ENCODE measurements around the gene ARHGAP26. TPM values are rescaled to one million over a fixed set of nuclear protein-coding genes. Genes with fewer than 3 reads are reported as not detected.

ARHGAP26 gene
- total and polyA plus RNA-seq, 5 donors: 13.2 to 56.9 (median 47.0) TPM

- intact Hi-C loops (cut with DNase I): no loop called here
- Histone ChIP-seq H3K4me1 (ENCODE audit: control insufficient read depth, insufficient read depth, low read length) (peaks cover 2% of the 10 kb centered on the region), H3K9me3 (ENCODE audit: control insufficient read depth, low read length) (no peaks in the 10 kb centered on the region), H3K4me3 (ENCODE audit: low read length) (no peak overlapping the region), H3K27me3 (ENCODE audit: control insufficient read depth, insufficient read depth) (no peaks in the 10 kb centered on the region), H3K27ac (ENCODE audit: low read length) (no peak overlapping the region)
- DNase-seq: no peak
- 67% methylated on average over 3 of the region's 3 CpGs for WGBS
- ATAC-seq: no peak
These were observed 461.2 kb downstream of the ARHGAP26 start for GRCh38 chr5:143231416-143231815.

GRCh38 chr5:143231973-143232812 lies 462.0 kb downstream of the ARHGAP26 start:
- DNase-seq (no peak), ATAC-seq (no peak)
- H3K4me1 ChIP-seq (ENCODE audit: control insufficient read depth, insufficient read depth, low read length): peaks cover 2% of the 10 kb centered on the region
- no peaks in the 10 kb centered on the region for H3K27me3 ChIP-seq (ENCODE audit: control insufficient read depth, insufficient read depth)
- no peak overlapping the region for H3K27ac ChIP-seq (ENCODE audit: low read length)
- H3K4me3 ChIP-seq (ENCODE audit: low read length): no peak overlapping the region
- intact Hi-C loops (cut with DNase I): no loop called here
- H3K9me3 ChIP-seq (ENCODE audit: control insufficient read depth, low read length): no peaks in the 10 kb centered on the region
- 98% methylated on average over 7 of the region's 7 CpGs for WGBS

GRCh38 chr5:143233031-143233430 lies 462.9 kb downstream of the ARHGAP26 start:
- Histone ChIP-seq H3K9me3 (ENCODE audit: control insufficient read depth, low read length) (no peaks in the 10 kb centered on the region), H3K27me3 (ENCODE audit: control insufficient read depth, insufficient read depth) (no peaks in the 10 kb centered on the region), H3K27ac (ENCODE audit: low read length) (no peak overlapping the region), H3K4me3 (ENCODE audit: low read length) (no peak overlapping the region), H3K4me1 (ENCODE audit: control insufficient read depth, insufficient read depth, low read length) (peaks cover 2% of the 10 kb centered on the region)
- 56% methylated on average over 2 of the region's 2 CpGs for whole genome bisulfite sequencing
- DNase-seq (peak in 1 of 3 donors; percentile 23), ATAC-seq (no peak)
- intact Hi-C loops (cut with DNase I): no loop called here

DNA sequence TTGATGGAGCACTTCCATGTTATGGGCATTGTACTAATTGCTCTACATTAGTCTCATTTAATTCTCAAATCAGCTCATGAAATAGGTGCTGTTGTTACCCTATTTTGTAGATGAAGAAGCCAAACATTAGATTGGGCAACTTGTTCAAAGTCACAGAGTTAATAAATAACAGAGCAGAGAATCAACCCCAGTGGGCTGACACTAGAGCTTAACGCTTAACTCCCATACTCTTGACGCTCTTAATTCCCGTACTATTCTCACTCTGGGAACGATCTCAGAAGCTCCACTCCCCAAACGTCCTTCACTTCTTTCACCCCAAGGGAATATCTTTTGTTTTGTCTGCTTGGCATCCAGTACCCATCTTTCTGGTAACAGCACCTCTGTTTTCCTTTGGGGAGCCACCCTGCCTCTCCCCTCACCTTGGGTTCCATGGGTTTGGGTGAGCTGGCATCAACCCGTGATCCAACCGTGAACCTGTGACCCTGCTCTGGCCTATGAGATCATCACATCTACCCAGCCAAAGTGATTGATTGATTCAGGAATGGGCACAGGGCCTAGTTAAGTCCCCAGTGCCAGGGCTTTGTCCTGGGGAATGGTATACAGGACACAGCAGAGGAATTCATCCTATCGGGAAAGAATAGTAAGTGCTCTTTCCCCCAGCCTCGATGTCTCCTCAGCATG lies 464.1 kb downstream of the ARHGAP26 start:
- DNase-seq: no peak
- Histone ChIP-seq H3K27ac (ENCODE audit: low read length) (no peak overlapping the region), H3K9me3 (ENCODE audit: control insufficient read depth, low read length) (no peaks in the 10 kb centered on the region), H3K27me3 (ENCODE audit: control insufficient read depth, insufficient read depth) (no peaks in the 10 kb centered on the region), H3K4me1 (ENCODE audit: control insufficient read depth, insufficient read depth, low read length) (peaks cover 2% of the 10 kb centered on the region), H3K4me3 (ENCODE audit: low read length) (no peak overlapping the region)
- no peak for ATAC-seq
- intact Hi-C loops (cut with DNase I): no loop called here
- WGBS: 87% methylated on average over 9 of the region's 9 CpGs

DNA sequence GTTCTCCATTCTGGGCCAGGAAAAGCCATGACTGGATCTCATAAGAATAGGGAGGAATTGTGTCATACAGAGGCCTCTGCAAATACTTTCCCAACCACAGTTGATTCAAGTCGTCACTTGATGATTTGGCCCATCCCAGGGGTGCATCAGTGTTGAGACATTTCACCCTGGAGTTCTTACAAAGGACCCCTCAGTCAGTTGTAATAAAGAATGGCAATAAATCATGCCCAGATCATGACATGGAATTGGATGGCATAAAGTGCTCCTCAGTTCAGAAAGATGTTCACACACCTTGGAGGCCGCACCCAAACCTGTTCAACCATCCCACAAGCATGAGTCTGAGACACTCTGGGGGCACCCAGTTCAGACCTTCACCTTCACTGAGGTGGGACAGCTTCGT lies 465.2 kb downstream of the ARHGAP26 start:
- DNase-seq (no peak), ATAC-seq (peak in 1 of 2 donors; percentile 31)
- Histone ChIP-seq H3K27me3 (ENCODE audit: control insufficient read depth, insufficient read depth) (no peaks in the 10 kb centered on the region), H3K9me3 (ENCODE audit: control insufficient read depth, low read length) (no peaks in the 10 kb centered on the region), H3K27ac (ENCODE audit: low read length) (no peak overlapping the region), H3K4me3 (ENCODE audit: low read length) (no peak overlapping the region), H3K4me1 (ENCODE audit: control insufficient read depth, insufficient read depth, low read length) (no peaks in the 10 kb centered on the region)
- intact Hi-C loops (cut with DNase I): no loop called here
- WGBS: 84% methylated on average over 3 of the region's 3 CpGs

DNA sequence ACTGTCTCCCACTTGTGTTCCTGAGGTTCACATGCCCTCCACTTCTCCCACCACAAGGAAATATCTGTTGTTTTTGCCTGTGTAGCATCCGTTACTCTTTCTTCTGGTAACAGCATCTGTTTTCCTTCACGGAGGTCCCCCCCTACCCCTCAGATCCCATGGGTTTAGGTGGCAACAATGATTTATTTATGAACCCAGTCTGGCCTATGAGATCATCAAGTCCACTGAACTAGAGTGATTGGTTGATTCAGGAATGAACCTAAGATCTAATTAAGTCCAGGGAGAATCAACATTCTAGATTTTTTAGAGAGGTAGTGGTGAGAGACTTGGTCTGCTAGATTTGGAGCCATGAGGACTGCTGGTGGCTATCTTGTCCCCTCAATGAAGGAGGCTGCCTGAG lies 466.5 kb downstream of the ARHGAP26 start:
- WGBS: 84% methylated on average over 2 of the region's 2 CpGs
- Histone ChIP-seq H3K4me3 (ENCODE audit: low read length) (no peak overlapping the region), H3K4me1 (ENCODE audit: control insufficient read depth, insufficient read depth, low read length) (no peaks in the 10 kb centered on the region), H3K27me3 (ENCODE audit: control insufficient read depth, insufficient read depth) (no peaks in the 10 kb centered on the region), H3K9me3 (ENCODE audit: control insufficient read depth, low read length) (no peaks in the 10 kb centered on the region), H3K27ac (ENCODE audit: low read length) (no peak overlapping the region)
- no peak for DNase-seq
- intact Hi-C loops (cut with DNase I): no loop called here
- ATAC-seq: no peak

- no peak for DNase-seq
These were observed 467.5 kb downstream of the ARHGAP26 start for GRCh38 chr5:143237664-143238063.

DNA sequence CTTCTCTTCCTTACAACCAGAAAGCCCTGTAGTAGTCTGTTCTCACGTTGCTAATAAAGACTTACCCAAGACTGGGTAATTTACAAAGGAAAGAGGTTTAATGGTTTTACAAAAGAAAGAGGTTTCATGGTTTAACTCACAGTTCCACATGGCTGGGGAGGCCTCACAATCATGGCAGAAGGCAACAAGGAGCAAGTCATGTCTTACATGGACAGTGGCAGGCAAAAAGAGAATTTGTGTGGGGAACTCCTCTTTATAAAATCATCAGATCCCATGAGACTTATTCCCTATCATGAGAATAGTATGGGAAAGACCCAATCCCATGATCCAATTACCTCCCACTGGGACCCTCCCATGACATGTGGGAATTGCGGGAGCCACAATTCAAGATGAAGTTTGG lies 468.4 kb downstream of the ARHGAP26 start:
- H3K4me1 ChIP-seq (ENCODE audit: control insufficient read depth, insufficient read depth, low read length): no peaks in the 10 kb centered on the region
- WGBS: 99% methylated on average over 2 of the region's 2 CpGs
- intact Hi-C loops (cut with DNase I): no loop called here

More at GRCh38 chr5:143237664-143238063, 467.5 kb downstream of the ARHGAP26 start:
- intact Hi-C loops (cut with DNase I): no loop called here
- ATAC-seq: no peak
- 96% methylated on average over 10 of the region's 10 CpGs for WGBS
- H3K9me3 ChIP-seq (ENCODE audit: control insufficient read depth, low read length): no peaks in the 10 kb centered on the region
- no peak overlapping the region for H3K4me3 ChIP-seq (ENCODE audit: low read length)
- no peaks in the 10 kb centered on the region for H3K27me3 ChIP-seq (ENCODE audit: control insufficient read depth, insufficient read depth)
- H3K4me1 ChIP-seq (ENCODE audit: control insufficient read depth, insufficient read depth, low read length): no peaks in the 10 kb centered on the region
- no peak overlapping the region for H3K27ac ChIP-seq (ENCODE audit: low read length)

DNA sequence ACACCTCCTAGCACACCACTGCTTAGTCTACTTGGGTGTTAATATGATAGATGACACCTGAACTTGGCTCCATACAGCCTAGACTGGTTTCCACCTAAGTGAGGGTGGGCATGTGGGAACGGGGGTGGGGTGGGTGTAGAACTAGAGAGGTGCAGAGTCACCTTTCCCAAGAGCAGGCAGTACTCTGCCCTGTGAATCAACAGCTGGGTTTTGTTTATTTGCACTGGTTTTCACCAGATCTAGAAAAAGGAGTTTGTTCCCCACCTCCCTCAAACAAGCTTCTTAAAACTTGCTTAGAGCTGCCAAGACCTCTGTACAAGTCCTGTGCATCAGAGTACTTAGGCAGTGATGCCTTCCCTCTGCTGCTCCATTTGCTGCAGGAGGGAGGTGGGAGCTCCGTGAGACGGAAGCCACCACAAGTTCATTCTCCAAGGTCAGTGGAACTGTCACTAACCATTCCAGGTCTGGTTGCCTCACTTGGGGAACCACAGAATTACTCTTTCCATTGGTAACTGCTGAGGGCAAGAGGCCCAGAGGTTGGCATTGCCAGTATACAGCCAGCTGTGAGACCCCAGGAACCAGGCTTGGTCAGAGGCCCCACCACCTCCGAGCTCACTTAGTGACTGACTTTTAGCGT lies 469.8 kb downstream of the ARHGAP26 start:
- H3K4me1 ChIP-seq (ENCODE audit: control insufficient read depth, insufficient read depth, low read length): no peaks in the 10 kb centered on the region
- no peaks in the 10 kb centered on the region for H3K9me3 ChIP-seq (ENCODE audit: control insufficient read depth, low read length)
- no peak overlapping the region for H3K4me3 ChIP-seq (ENCODE audit: low read length)
- intact Hi-C loops (cut with DNase I): no loop called here
- ATAC-seq (no peak), DNase-seq (no peak)
- H3K27ac ChIP-seq (ENCODE audit: low read length): no peak overlapping the region
- 77% methylated on average over 5 of the region's 5 CpGs for WGBS
- no peaks in the 10 kb centered on the region for H3K27me3 ChIP-seq (ENCODE audit: control insufficient read depth, insufficient read depth)

More for the DNA sequence above, 468.4 kb downstream of the ARHGAP26 start:
- Histone ChIP-seq H3K27ac (ENCODE audit: low read length) (no peak overlapping the region), H3K4me3 (ENCODE audit: low read length) (no peak overlapping the region), H3K9me3 (ENCODE audit: control insufficient read depth, low read length) (no peaks in the 10 kb centered on the region), H3K27me3 (ENCODE audit: control insufficient read depth, insufficient read depth) (no peaks in the 10 kb centered on the region)
- ATAC-seq: no peak
- DNase-seq: no peak

- intact Hi-C loops (cut with DNase I): no loop called here
- Histone ChIP-seq H3K4me1 (ENCODE audit: control insufficient read depth, insufficient read depth, low read length) (no peaks in the 10 kb centered on the region), H3K9me3 (ENCODE audit: control insufficient read depth, low read length) (no peaks in the 10 kb centered on the region), H3K27ac (ENCODE audit: low read length) (no peak overlapping the region), H3K4me3 (ENCODE audit: low read length) (no peak overlapping the region), H3K27me3 (ENCODE audit: control insufficient read depth, insufficient read depth) (no peaks in the 10 kb centered on the region)
- WGBS: 60% methylated on average over 1 of the region's 1 CpG
- DNase-seq (no peak), ATAC-seq (no peak)
These were observed 471.7 kb downstream of the ARHGAP26 start for GRCh38 chr5:143241892-143242291.

GRCh38 chr5:143243103-143243502 lies 472.9 kb downstream of the ARHGAP26 start:
- no peaks in the 10 kb centered on the region for H3K9me3 ChIP-seq (ENCODE audit: control insufficient read depth, low read length)
- WGBS: 89% methylated on average over 6 of the region's 6 CpGs
- no peak for ATAC-seq
- no peak overlapping the region for H3K4me3 ChIP-seq (ENCODE audit: low read length)
- intact Hi-C loops (cut with DNase I): no loop called here
- no peak for DNase-seq
- no peaks in the 10 kb centered on the region for H3K4me1 ChIP-seq (ENCODE audit: control insufficient read depth, insufficient read depth, low read length)
- no peak overlapping the region for H3K27ac ChIP-seq (ENCODE audit: low read length)
- no peaks in the 10 kb centered on the region for H3K27me3 ChIP-seq (ENCODE audit: control insufficient read depth, insufficient read depth)
